T-helper 2 cell treated with Interferon-gamma antibody and Interleukin-4, amounts not matched to agents 5 μg/mL and 100 μg/mL, for 36 hours (primary cell): ENCODE measurements around the gene ARFGAP3.

ENCODE experiments used
- DNase-seq: peaks from one replicate; pipeline ENCODE4 v3.0.0; 2021; ENCODE audit warnings: low spot score
- H3K27ac Mint-ChIP-seq: one replicate; pipeline ENCODE4 v1.8.0; 2021; ENCODE audit warnings: mild to moderate bottlenecking, mixed read lengths
- H3K27me3 Mint-ChIP-seq: one replicate; pipeline ENCODE4 v1.8.0; 2021; ENCODE audit warnings: low read depth, mixed read lengths
- H3K36me3 Mint-ChIP-seq: one replicate; pipeline ENCODE4 v1.8.0; 2021; ENCODE audit warnings: low read depth, mixed read lengths
- H3K4me1 Mint-ChIP-seq: one replicate; pipeline ENCODE4 v1.8.0; 2021; ENCODE audit warnings: low read depth, mixed read lengths
- H3K4me3 Mint-ChIP-seq: one replicate; pipeline ENCODE4 v1.8.0; 2022; ENCODE audit warnings: mild to moderate bottlenecking, moderate library complexity, mixed read lengths
- H3K9me3 Mint-ChIP-seq: one replicate; pipeline ENCODE4 v1.8.0; 2021; ENCODE audit warnings: mixed read lengths

Gene ARFGAP3

GRCh38 chr22:42862045-42862734, 5.1 kb upstream of the ARFGAP3 start:
- Mint-ChIP-seq H3K27ac (no peak overlapping the region), H3K36me3 (peaks cover 7% of the 10 kb centered on the region), H3K4me3 (no peak overlapping the region), H3K9me3 (peaks cover 7% of the 10 kb centered on the region), H3K27me3 (peaks cover 5% of the 10 kb centered on the region), H3K4me1 (peaks cover 3% of the 10 kb centered on the region)
- DNase-seq, result no peak

- Mint-ChIP-seq H3K9me3 (peaks cover 7% of the 10 kb centered on the region), H3K4me1 (peaks cover 7% of the 10 kb centered on the region), H3K4me3 (no peak overlapping the region), H3K27me3 (peaks cover 5% of the 10 kb centered on the region), H3K27ac (no peak overlapping the region), H3K36me3 (peaks cover 7% of the 10 kb centered on the region)
- no peak for DNase-seq
These were observed 3.9 kb upstream of the ARFGAP3 start for GRCh38 chr22:42860968-42861367.

GRCh38 chr22:42857845-42858481, 890 bp upstream of the ARFGAP3 start:
- peak overlapping the region; percentile 26 for H3K4me3 Mint-ChIP-seq
- peaks cover 8% of the 10 kb centered on the region for H3K4me1 Mint-ChIP-seq
- no peaks in the 10 kb centered on the region for H3K36me3 Mint-ChIP-seq
- DNase-seq, result no peak
- H3K27me3 Mint-ChIP-seq, result peaks cover 5% of the 10 kb centered on the region
- no peaks in the 10 kb centered on the region for H3K9me3 Mint-ChIP-seq
- peak overlapping the region; percentile 26 for H3K27ac Mint-ChIP-seq

GRCh38 chr22:42856179-42856864, 751 bp downstream of the ARFGAP3 start:
- Mint-ChIP-seq H3K9me3 (no peaks in the 10 kb centered on the region), H3K4me1 (peaks cover 8% of the 10 kb centered on the region), H3K27me3 (peaks cover 2% of the 10 kb centered on the region), H3K27ac (peak overlapping the region; percentile 92), H3K36me3 (no peaks in the 10 kb centered on the region), H3K4me3 (peak overlapping the region; percentile 91)
- peak; percentile 40 for DNase-seq

- H3K9me3 Mint-ChIP-seq, result no peaks in the 10 kb centered on the region
- H3K27me3 Mint-ChIP-seq, result peaks cover 2% of the 10 kb centered on the region
- no peak for DNase-seq
- peak overlapping the region; percentile 91 for H3K4me3 Mint-ChIP-seq
- no peaks in the 10 kb centered on the region for H3K36me3 Mint-ChIP-seq
- H3K4me1 Mint-ChIP-seq, result peaks cover 8% of the 10 kb centered on the region
- H3K27ac Mint-ChIP-seq, result peak overlapping the region; percentile 92
These were observed 1.4 kb downstream of the ARFGAP3 start for GRCh38 chr22:42855721-42856120.

- Mint-ChIP-seq H3K27me3 (peaks cover 2% of the 10 kb centered on the region), H3K27ac (peak overlapping the region; percentile 70), H3K9me3 (no peaks in the 10 kb centered on the region), H3K4me3 (peak overlapping the region; percentile 49), H3K4me1 (peaks cover 8% of the 10 kb centered on the region), H3K36me3 (no peaks in the 10 kb centered on the region)
- no peak for DNase-seq
These were observed 1.9 kb downstream of the ARFGAP3 start for GRCh38 chr22:42855211-42855610.

- H3K27me3 Mint-ChIP-seq, result no peaks in the 10 kb centered on the region
- no peak overlapping the region for H3K4me3 Mint-ChIP-seq
- H3K4me1 Mint-ChIP-seq, result no peaks in the 10 kb centered on the region
- H3K9me3 Mint-ChIP-seq, result no peaks in the 10 kb centered on the region
- peaks cover 25% of the 10 kb centered on the region for H3K36me3 Mint-ChIP-seq
- no peak for DNase-seq
- H3K27ac Mint-ChIP-seq, result no peak overlapping the region
These were observed 8.0 kb downstream of the ARFGAP3 start for GRCh38 chr22:42848941-42849550.

GRCh38 chr22:42847110-42847509, 10.0 kb downstream of the ARFGAP3 start:
- Mint-ChIP-seq H3K4me3 (no peak overlapping the region), H3K36me3 (peaks cover 37% of the 10 kb centered on the region), H3K27ac (no peak overlapping the region), H3K9me3 (no peaks in the 10 kb centered on the region), H3K4me1 (peaks cover 2% of the 10 kb centered on the region), H3K27me3 (no peaks in the 10 kb centered on the region)
- DNase-seq, result no peak

- Mint-ChIP-seq H3K4me1 (peaks cover 9% of the 10 kb centered on the region), H3K27ac (no peak overlapping the region), H3K27me3 (no peaks in the 10 kb centered on the region), H3K9me3 (no peaks in the 10 kb centered on the region), H3K4me3 (no peak overlapping the region), H3K36me3 (peaks cover 45% of the 10 kb centered on the region)
- DNase-seq, result no peak
These were observed 12.3 kb downstream of the ARFGAP3 start for GRCh38 chr22:42844756-42845155.

- H3K36me3 Mint-ChIP-seq, result peaks cover 47% of the 10 kb centered on the region
- H3K4me1 Mint-ChIP-seq, result peaks cover 10% of the 10 kb centered on the region
- no peak for DNase-seq
- no peaks in the 10 kb centered on the region for H3K9me3 Mint-ChIP-seq
- H3K4me3 Mint-ChIP-seq, result no peak overlapping the region
- no peak overlapping the region for H3K27ac Mint-ChIP-seq
- no peaks in the 10 kb centered on the region for H3K27me3 Mint-ChIP-seq
These were observed 14.3 kb downstream of the ARFGAP3 start for GRCh38 chr22:42842658-42843370.

- peaks cover 10% of the 10 kb centered on the region for H3K4me1 Mint-ChIP-seq
- DNase-seq, result no peak
- H3K36me3 Mint-ChIP-seq, result peaks cover 45% of the 10 kb centered on the region
- H3K9me3 Mint-ChIP-seq, result no peaks in the 10 kb centered on the region
- H3K27me3 Mint-ChIP-seq, result no peaks in the 10 kb centered on the region
- no peak overlapping the region for H3K27ac Mint-ChIP-seq
- H3K4me3 Mint-ChIP-seq, result no peak overlapping the region
These were observed 15.6 kb downstream of the ARFGAP3 start for GRCh38 chr22:42841444-42841843.

GRCh38 chr22:42837556-42837955, 19.5 kb downstream of the ARFGAP3 start:
- peaks cover 28% of the 10 kb centered on the region for H3K36me3 Mint-ChIP-seq
- no peaks in the 10 kb centered on the region for H3K9me3 Mint-ChIP-seq

GRCh38 chr22:42836026-42836425, 21.0 kb downstream of the ARFGAP3 start:
- Mint-ChIP-seq H3K27me3 (no peaks in the 10 kb centered on the region), H3K27ac (no peak overlapping the region), H3K4me1 (peaks cover 2% of the 10 kb centered on the region), H3K9me3 (no peaks in the 10 kb centered on the region), H3K4me3 (no peak overlapping the region), H3K36me3 (peaks cover 38% of the 10 kb centered on the region)
- DNase-seq, result no peak

More at GRCh38 chr22:42837556-42837955, 19.5 kb downstream of the ARFGAP3 start:
- H3K4me3 Mint-ChIP-seq, result no peak overlapping the region
- DNase-seq, result no peak
- H3K27me3 Mint-ChIP-seq, result no peaks in the 10 kb centered on the region
- H3K4me1 Mint-ChIP-seq, result peaks cover 8% of the 10 kb centered on the region
- H3K27ac Mint-ChIP-seq, result no peak overlapping the region
